Measurements from ENCODE around the gene DPP10. TPM values are rescaled to one million over a fixed set of nuclear protein-coding genes. Genes with fewer than 3 reads are reported as not detected.

Gene DPP10
- total RNA-seq, 1 donor from 2014 or later = 73.0 TPM

DNA sequence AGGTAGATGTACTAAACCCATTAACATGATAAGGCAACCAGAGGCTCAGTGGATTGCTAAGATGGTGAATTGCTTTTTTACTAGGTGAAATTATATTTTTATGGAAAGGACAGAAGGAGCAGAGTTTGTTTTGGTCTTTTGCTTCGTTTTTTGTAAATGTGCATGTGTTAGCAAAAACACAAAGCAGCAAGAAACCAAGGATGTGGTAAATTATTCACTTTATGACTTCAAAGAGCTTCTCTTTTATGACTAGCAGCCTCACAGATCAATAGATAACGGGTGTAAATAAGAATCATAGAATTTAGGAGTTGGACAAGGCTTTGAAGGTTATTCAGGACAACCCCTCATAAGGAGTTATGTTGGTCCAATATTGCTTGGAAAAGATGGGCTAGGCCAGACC lies 615.0 kb downstream of the DPP10 start:
- TF ChIP-seq, protein P1, sequence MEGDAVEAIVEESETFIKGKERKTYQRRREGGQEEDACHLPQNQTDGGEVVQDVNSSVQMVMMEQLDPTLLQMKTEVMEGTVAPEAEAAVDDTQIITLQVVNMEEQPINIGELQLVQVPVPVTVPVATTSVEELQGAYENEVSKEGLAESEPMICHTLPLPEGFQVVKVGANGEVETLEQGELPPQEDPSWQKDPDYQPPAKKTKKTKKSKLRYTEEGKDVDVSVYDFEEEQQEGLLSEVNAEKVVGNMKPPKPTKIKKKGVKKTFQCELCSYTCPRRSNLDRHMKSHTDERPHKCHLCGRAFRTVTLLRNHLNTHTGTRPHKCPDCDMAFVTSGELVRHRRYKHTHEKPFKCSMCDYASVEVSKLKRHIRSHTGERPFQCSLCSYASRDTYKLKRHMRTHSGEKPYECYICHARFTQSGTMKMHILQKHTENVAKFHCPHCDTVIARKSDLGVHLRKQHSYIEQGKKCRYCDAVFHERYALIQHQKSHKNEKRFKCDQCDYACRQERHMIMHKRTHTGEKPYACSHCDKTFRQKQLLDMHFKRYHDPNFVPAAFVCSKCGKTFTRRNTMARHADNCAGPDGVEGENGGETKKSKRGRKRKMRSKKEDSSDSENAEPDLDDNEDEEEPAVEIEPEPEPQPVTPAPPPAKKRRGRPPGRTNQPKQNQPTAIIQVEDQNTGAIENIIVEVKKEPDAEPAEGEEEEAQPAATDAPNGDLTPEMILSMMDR (IDR thresholded peaks at IDR 0.05; ENCODE audit: unreplicated experiment) = no peak
- H3K36me3 Mint-ChIP-seq = no peaks in the 10 kb centered on the region
- peaks cover 1% of the 10 kb centered on the region for H3K27me3 Mint-ChIP-seq (ENCODE audit: low read depth)
- no peak for DNase-seq (ENCODE audit: low spot score in 2 of 2, unreplicated experiment in 2 of 2)
- H3K4me3 Mint-ChIP-seq = no peak overlapping the region
- no peaks in the 10 kb centered on the region for H3K4me1 Mint-ChIP-seq
- peaks cover 3% of the 10 kb centered on the region for H3K9me3 Mint-ChIP-seq
- no peak overlapping the region for H3K27ac Mint-ChIP-seq

GRCh38 chr2:115070002-115070401 lies 627.6 kb downstream of the DPP10 start:
- Mint-ChIP-seq H3K4me3 (no peak overlapping the region), H3K4me1 (peaks cover 7% of the 10 kb centered on the region), H3K36me3 (no peaks in the 10 kb centered on the region), H3K27me3 (ENCODE audit: low read depth) (no peaks in the 10 kb centered on the region), H3K27ac (no peak overlapping the region), H3K9me3 (peaks cover 21% of the 10 kb centered on the region)
- TF ChIP-seq, protein P1 (IDR thresholded peaks at IDR 0.05; ENCODE audit: unreplicated experiment) = no peak
- DNase-seq (ENCODE audit: low spot score in 2 of 2, unreplicated experiment in 2 of 2) = no peak

- H3K9me3 Mint-ChIP-seq = peaks cover 21% of the 10 kb centered on the region
- H3K4me3 Mint-ChIP-seq = no peak overlapping the region
- TF ChIP-seq, protein P1 (IDR thresholded peaks at IDR 0.05; ENCODE audit: unreplicated experiment) = no peak
- H3K4me1 Mint-ChIP-seq = peaks cover 7% of the 10 kb centered on the region
- H3K27me3 Mint-ChIP-seq (ENCODE audit: low read depth) = no peaks in the 10 kb centered on the region
- no peak for DNase-seq (ENCODE audit: low spot score in 2 of 2, unreplicated experiment in 2 of 2)
- H3K36me3 Mint-ChIP-seq = no peaks in the 10 kb centered on the region
- H3K27ac Mint-ChIP-seq = no peak overlapping the region
Observed at GRCh38 chr2:115071534-115071933, 629.1 kb downstream of the DPP10 start.

DNA sequence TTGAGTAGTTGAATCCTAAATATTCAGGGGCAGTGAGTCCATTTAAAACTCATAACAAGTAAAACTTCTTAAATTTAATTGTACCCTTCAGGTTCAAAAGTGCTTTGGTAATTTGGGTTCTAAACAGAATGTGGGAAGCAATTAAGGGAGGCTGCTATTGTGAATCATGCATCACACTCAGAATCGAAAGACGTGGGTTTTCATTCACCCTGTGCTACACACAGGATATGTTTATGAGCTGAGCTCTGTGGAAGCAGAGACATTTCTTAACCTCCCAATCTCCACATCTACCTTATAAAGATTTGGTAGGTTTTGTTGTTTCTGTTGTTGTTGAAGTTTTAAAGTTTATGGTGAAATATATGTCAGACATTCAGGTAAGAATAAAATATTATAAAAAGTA lies 633.4 kb downstream of the DPP10 start:
- no peaks in the 10 kb centered on the region for H3K27me3 Mint-ChIP-seq (ENCODE audit: low read depth)
- H3K4me3 Mint-ChIP-seq = no peak overlapping the region
- no peak overlapping the region for H3K27ac Mint-ChIP-seq
- peaks cover 8% of the 10 kb centered on the region for H3K4me1 Mint-ChIP-seq
- peaks cover 3% of the 10 kb centered on the region for H3K9me3 Mint-ChIP-seq
- TF ChIP-seq, protein P1 (IDR thresholded peaks at IDR 0.05; ENCODE audit: unreplicated experiment) = no peak
- no peak for DNase-seq (ENCODE audit: low spot score in 2 of 2, unreplicated experiment in 2 of 2)
- H3K36me3 Mint-ChIP-seq = no peaks in the 10 kb centered on the region

GRCh38 chr2:115077626-115078025 lies 635.2 kb downstream of the DPP10 start:
- Mint-ChIP-seq H3K27ac (no peak overlapping the region), H3K4me1 (peaks cover 5% of the 10 kb centered on the region), H3K27me3 (ENCODE audit: low read depth) (no peaks in the 10 kb centered on the region), H3K9me3 (no peaks in the 10 kb centered on the region), H3K36me3 (no peaks in the 10 kb centered on the region), H3K4me3 (no peak overlapping the region)
- DNase-seq (ENCODE audit: low spot score in 2 of 2, unreplicated experiment in 2 of 2) = no peak
- TF ChIP-seq, protein P1 (IDR thresholded peaks at IDR 0.05; ENCODE audit: unreplicated experiment) = no peak

DNA sequence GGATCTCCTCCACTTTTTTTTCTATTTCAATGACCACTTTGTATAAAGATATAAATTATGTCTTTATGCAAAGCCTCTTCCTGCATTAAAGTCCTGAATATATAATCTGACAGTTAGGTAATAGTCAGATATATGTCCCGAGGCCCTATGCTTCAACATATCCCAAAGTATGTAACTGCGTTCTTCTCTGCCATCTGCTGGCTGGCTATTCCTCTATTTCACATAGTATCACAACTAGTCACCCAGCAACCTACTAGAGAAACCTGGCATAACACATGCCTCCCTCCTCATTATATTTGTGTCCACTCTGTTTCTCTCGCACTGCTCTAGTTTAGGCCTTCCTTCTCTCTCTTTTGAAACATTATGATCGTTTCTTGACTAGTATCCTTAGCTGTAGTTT lies 640.8 kb downstream of the DPP10 start:
- no peaks in the 10 kb centered on the region for H3K9me3 Mint-ChIP-seq

More for the DNA sequence above, 640.8 kb downstream of the DPP10 start:
- DNase-seq (ENCODE audit: low spot score in 2 of 2, unreplicated experiment in 2 of 2) = no peak
- Mint-ChIP-seq H3K36me3 (no peaks in the 10 kb centered on the region), H3K27ac (no peak overlapping the region), H3K4me3 (no peak overlapping the region), H3K4me1 (peaks cover 5% of the 10 kb centered on the region), H3K27me3 (ENCODE audit: low read depth) (no peaks in the 10 kb centered on the region)
- TF ChIP-seq, protein P1 (IDR thresholded peaks at IDR 0.05; ENCODE audit: unreplicated experiment) = no peak
